ENCODE data around the gene CFAP54. TPM values are rescaled to one million over a fixed set of nuclear protein-coding genes. Genes with fewer than 3 reads are reported as not detected.

Gene CFAP54
- polyA plus RNA-seq, 2 of the 4 experiments (the other 2 are of a cell fraction): 0.70 to 1.2 TPM

GRCh38 chr12:96495155-96495554 lies 5.8 kb downstream of the CFAP54 start:
- FAIRE-seq: no peak
- WGBS (ENCODE audit: missing lambda C conversion rate): 88% methylated on average over 11 of the region's 11 CpGs
- Histone ChIP-seq H3K4me3 (no peak overlapping the region), H3K27ac (no peak overlapping the region), H3K4me2 (no peak overlapping the region), H3K9me3 (0 out of 3 replicates have a peak, but pooled peaks cover 2% of the 10 kb centered on the region), H3K4me1 (peaks cover 10% of the 10 kb centered on the region; the same call in 1 of the 3 replicates)
- CTCF ChIA-PET: no interaction called here
- POLR2A ChIA-PET: no interaction called here
- ATAC-seq: no peak
- TF ChIP-seq MAFK (IDR thresholded peaks at IDR 0.05; ENCODE audit: partially characterized antibody) (no peak), ZC3H11A (IDR thresholded peaks at IDR 0.05) (no peak), CHD2 (IDR thresholded peaks at IDR 0.05; ENCODE audit: low read length, partially characterized antibody) (no peak), NPAS2 (CRISPR knock-in tag; IDR thresholded peaks at IDR 0.05; ENCODE audit: borderline replicate concordance) (no peak), HMGXB4 (CRISPR knock-in tag; IDR thresholded peaks at IDR 0.05; ENCODE audit: borderline replicate concordance) (no peak), FOSL2 (IDR thresholded peaks at IDR 0.05) (no peak), FOSL2 (CRISPR knock-in tag; IDR thresholded peaks at IDR 0.05) (no peak), BHLHE40 (IDR thresholded peaks at IDR 0.05; ENCODE audit: low read depth, low read length) (no peak), NFE2L2 (conservative IDR thresholded peaks at IDR 0.05; ENCODE audit: low read length) (no peak), FOSB (CRISPR knock-in tag; IDR thresholded peaks at IDR 0.05) (no peak)
- no peak for DNase-seq (ENCODE audit: low read depth in 1 of 2, low spot score in 1 of 2)

GRCh38 chr12:96495841-96496545 lies 6.6 kb downstream of the CFAP54 start:
- no peak for TF ChIP-seq GATA3 (IDR thresholded peaks at IDR 0.05; ENCODE audit: borderline replicate concordance)
- no peak for TF ChIP-seq REST (IDR thresholded peaks at IDR 0.05)
- no peak for TF ChIP-seq ZFP36 (IDR thresholded peaks at IDR 0.05; ENCODE audit: borderline replicate concordance, partially characterized antibody)
- no peak for TF ChIP-seq ZSCAN20 (CRISPR knock-in tag; IDR thresholded peaks at IDR 0.05)
- no peak for TF ChIP-seq ESRRA (IDR thresholded peaks at IDR 0.05; ENCODE audit: borderline replicate concordance, low read length)
- no peak for TF ChIP-seq PBX3 (IDR thresholded peaks at IDR 0.05)
- no peak for TF ChIP-seq FOSB (CRISPR knock-in tag; IDR thresholded peaks at IDR 0.05)
- TF ChIP-seq NFE2L2 (conservative IDR thresholded peaks at IDR 0.05; ENCODE audit: low read length): no peak
- TF ChIP-seq MYC (IDR thresholded peaks at IDR 0.05; ENCODE audit: borderline replicate concordance, low read length): no peak
- no peak for TF ChIP-seq TP53 (CRISPR knock-in tag; IDR thresholded peaks at IDR 0.05)
- no peak for TF ChIP-seq POLR2A (IDR thresholded peaks at IDR 0.05; ENCODE audit: low read length)
- TF ChIP-seq BCL3 (IDR thresholded peaks at IDR 0.05): no peak
- TF ChIP-seq EP300 (IDR thresholded peaks at IDR 0.05): no peak
- TF ChIP-seq MAZ (IDR thresholded peaks at IDR 0.05; ENCODE audit: borderline replicate concordance, low read depth, low read length): no peak
- no peak for TF ChIP-seq CHD4 (IDR thresholded peaks at IDR 0.05; ENCODE audit: borderline replicate concordance)
- TF ChIP-seq MAFK (IDR thresholded peaks at IDR 0.05; ENCODE audit: partially characterized antibody): no peak
- TF ChIP-seq FOXS1 (CRISPR knock-in tag; IDR thresholded peaks at IDR 0.05): no peak
- no peak for TF ChIP-seq RFX5 (IDR thresholded peaks at IDR 0.05)
- TF ChIP-seq CEBPB (IDR thresholded peaks at IDR 0.05): no peak
- FAIRE-seq (no peak), ATAC-seq (no peak), DNase-seq (ENCODE audit: low read depth in 1 of 2, low spot score in 1 of 2) (no peak)
- 74% methylated on average over 2 of the region's 2 CpGs for WGBS (ENCODE audit: missing lambda C conversion rate)
- Histone ChIP-seq H3K4me3 (no peak overlapping the region), H3K9me3 (0 out of 3 replicates have a peak, but pooled peaks cover 4% of the 10 kb centered on the region), H3K27ac (no peak overlapping the region), H3K4me1 (peaks cover 13% of the 10 kb centered on the region), H3K4me2 (no peak overlapping the region)
- CTCF ChIA-PET: interaction anchor here (1.5 kb wide), 1 partner anchor 206 kb away, joined by 3 read pairs; no protein-coding TSS in a partner anchor
- POLR2A ChIA-PET: no interaction called here
